Psoas muscle (tissue), 8 donors: Measurements from ENCODE around the gene CHMP6. TPM values are rescaled to one million over a fixed set of nuclear protein-coding genes. Genes with fewer than 3 reads are reported as not detected.

Source experiments
- ATAC-seq, 4 donors: fragments of 200-7000 bp; cut with Tn5 transposase; one replicate each; pipeline ENCODE4 v1.9.1; 2020; ENCODE audit warnings: moderate library complexity in 3 of 4, mild to moderate bottlenecking in 2 of 4
- DNase-seq, 2 donors: peaks; one replicate each; pipeline ENCODE4 v3.0.0-alpha.2; 2020
- H3K27ac ChIP-seq: fragments of 200-600 bp; one replicate; pipeline ENCODE4 v1.8.0; 2022
- H3K27me3 ChIP-seq, 3 donors: fragments of 200-600 bp in 1 of 3; one replicate each; pipeline versions ENCODE4 v1.6.1 to v1.8.0; 2013 to 2022; ENCODE audit warnings: low read length in 2 of 3, mild to moderate bottlenecking in 2 of 3, moderate library complexity in 1 of 3; ENCODE audit not compliant: insufficient read depth in 3 of 3
- H3K36me3 ChIP-seq, 2 donors: fragments of 200-600 bp in 1 of 2; one replicate each; pipeline versions ENCODE4 v1.6.1 to v1.8.0; 2013 to 2022; ENCODE audit warnings: low read depth in 1 of 2, mild to moderate bottlenecking in 1 of 2, moderate library complexity in 1 of 2; ENCODE audit not compliant: insufficient read depth in 1 of 2
- H3K4me1 ChIP-seq: fragments of 200-600 bp; one replicate; pipeline ENCODE4 v1.8.0; 2022
- H3K4me3 ChIP-seq: fragments of 200-600 bp; one replicate; pipeline ENCODE4 v1.8.0; 2022; ENCODE audit warnings: mild to moderate bottlenecking
- H3K9me3 ChIP-seq: fragments of 200-600 bp; one replicate; pipeline ENCODE4 v1.8.0; 2022
- CTCF ChIP-seq: fragments of 200-600 bp; IDR thresholded peaks from one replicate; pipeline ENCODE4 v1.8.0; 2022; ENCODE audit warnings: antibody characterized with exemption
- WGBS, 3 donors: extraction: QIAGEN DNeasy Blood & Tissue Kit; methylation state at CpG; one replicate each; pipeline versions ENCODE4 v1.1.6 to v1.1.7; 2013; 5-methylcytosine and 5-hydroxymethylcytosine counted together
- intact Hi-C, 2 donors: fragments of 100-400 bp; cut with DNase I; formaldehyde crosslinking; loops; one replicate each; pipeline versions ENCODE4 v1.11.0 to v1.14.2; 2022
- polyA plus RNA-seq, 3 donors: library from polyadenylated mRNA; stranded (reverse); fragments of 200-250 nt; gene quantifications; one replicate each; pipeline ENCODE4 v1.2.3, GENCODE V29; 2013
- total RNA-seq, 4 donors: library from RNA; stranded (reverse); fragmentation: NEBNext Ultra II Directional in 2 of 4; extraction: Animal tissue kit (Norgen Biotek cat#: 25700) in 2 of 4; gene quantifications; one replicate each; pipeline versions ENCODE4 v1.2.1 to v1.2.4, GENCODE V29; 2021 to 2023
- donor health status: healthy with polysubstance abuse.
- donor health status: DM: no; HTN: no; CAD: no; lungs with moderate emphysema.
- donor health status: Bipolar disorder and iron deficiency.
- donor health status: healthy.
- donor health status: DM: yes; HTN: yes; CAD: no.
- donor health status: DM: no; HTN: no; CAD: no.
- donor health status: DM: no; HTN: no; CAD: no.
- donor health status: DM: yes; HTN: yes; CAD: no.

The CHMP6 gene
- total and polyA plus RNA-seq, 7 donors = 32.0 to 53.2 (median 36.9) TPM

GRCh38 chr17:80951121-80952090 is 40.2 kb upstream of the CHMP6 start:
- no peak for TF ChIP-seq CTCF
- Histone ChIP-seq H3K4me3 (no peak overlapping the region), H3K27ac (no peak overlapping the region), H3K4me1 (no peaks in the 10 kb centered on the region), H3K9me3 (no peaks in the 10 kb centered on the region), H3K36me3 (peaks cover 0 to 70% of the 10 kb centered on the region in 2 donors), H3K27me3 (no peaks in the 10 kb centered on the region)
- WGBS, 3 donors = 90 to 92% (median 91%) methylated on average over 38 of the region's 38 CpGs
- DNase-seq (peak in 1 of 2 donors; percentile 39), ATAC-seq (peak in 1 of 4 donors; percentile 9)
- intact Hi-C loops = no loop called here

DNA sequence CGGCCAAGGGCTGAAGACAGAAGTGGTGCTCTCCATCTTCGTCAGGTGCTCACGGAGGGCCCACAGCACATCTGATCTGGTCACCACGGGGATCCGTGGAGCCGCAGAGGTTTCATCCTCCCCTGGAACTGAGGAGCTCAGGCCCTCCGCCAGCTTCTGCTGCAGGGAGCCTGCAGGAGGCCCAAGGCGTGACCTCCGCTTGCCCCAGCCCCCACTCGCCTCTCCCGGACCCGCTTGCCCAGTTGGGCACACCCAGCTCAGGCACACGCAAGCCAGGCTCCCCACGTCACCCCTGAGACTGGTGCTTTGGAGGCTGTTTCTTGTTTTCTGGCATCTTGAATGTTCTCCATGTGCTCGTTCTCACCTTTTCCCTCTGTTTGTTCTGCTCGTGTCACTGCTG is 39.4 kb upstream of the CHMP6 start:
- TF ChIP-seq CTCF = no peak
- 88 to 92% (median 92%) methylated on average over 16 of the region's 16 CpGs for WGBS, 3 donors
- DNase-seq (peak in 1 of 2 donors; percentile 47), ATAC-seq (no peak)
- H3K27ac ChIP-seq = no peak overlapping the region
- no peaks in the 10 kb centered on the region for H3K27me3 ChIP-seq
- peaks cover 0 to 61% of the 10 kb centered on the region in 2 donors for H3K36me3 ChIP-seq
- H3K4me3 ChIP-seq = no peak overlapping the region
- intact Hi-C loops = no loop called here
- H3K9me3 ChIP-seq = no peaks in the 10 kb centered on the region
- no peaks in the 10 kb centered on the region for H3K4me1 ChIP-seq

GRCh38 chr17:80953471-80954315 is 37.9 kb upstream of the CHMP6 start:
- WGBS, 3 donors = 94 to 96% (median 96%) methylated on average over 22 of the region's 22 CpGs
- no peak overlapping the region for H3K4me3 ChIP-seq
- no peaks in the 10 kb centered on the region for H3K27me3 ChIP-seq
- no peak for TF ChIP-seq CTCF
- H3K4me1 ChIP-seq = peaks cover under 1% of the 10 kb centered on the region
- DNase-seq (peak in 1 of 2 donors; percentile 51), ATAC-seq (no peak)
- no peaks in the 10 kb centered on the region for H3K9me3 ChIP-seq
- H3K36me3 ChIP-seq = peaks cover 0 to 47% of the 10 kb centered on the region in 2 donors
- H3K27ac ChIP-seq = no peak overlapping the region
- intact Hi-C loops = no loop called here

- no peaks in the 10 kb centered on the region for H3K9me3 ChIP-seq
- H3K4me1 ChIP-seq = peaks cover 14% of the 10 kb centered on the region
- H3K36me3 ChIP-seq = peaks cover 0 to 33% of the 10 kb centered on the region in 2 donors
- TF ChIP-seq CTCF = no peak
- intact Hi-C loops = loop anchor here in 1 of 2 donors (5.0 kb wide), 1 partner anchor 73 kb away; no protein-coding TSS in a partner anchor
- ATAC-seq (no peak), DNase-seq (no peak)
- H3K4me3 ChIP-seq = no peak overlapping the region
- H3K27me3 ChIP-seq = no peaks in the 10 kb centered on the region
- WGBS, 3 donors = 98 to 99% (median 98%) methylated on average over 5 of the region's 5 CpGs
- H3K27ac ChIP-seq = no peak overlapping the region
These were observed 36.6 kb upstream of the CHMP6 start for GRCh38 chr17:80955078-80955477.
